HCT116 (cell line): ENCODE measurements around the gene ACOT2. TPM values are rescaled to one million over a fixed set of nuclear protein-coding genes. Genes with fewer than 3 reads are reported as not detected.

Experiments used
- ATAC-seq: fragments of 200-7000 bp; cut with Tn5 transposase; 2 replicates; pipeline ENCODE4 v1.9.1; 2020; ENCODE audit warnings: mild to moderate bottlenecking, moderate library complexity
- BruUV-seq: library from RNA; stranded (reverse); fragments of 400-500 nt; replicated peaks from 2 replicates; lab custom pipeline; 2021; lab: Mats Ljungman, UMichigan
- CTCF ChIA-PET: fragments of 300-600 bp; sonication (Branson Sonifier 250); formaldehyde crosslinking; loops from one replicate; lab custom pipeline; 2021; ENCODE audit warnings: antibody characterized with exemption; lab: Charles Lee
- POLR2A ChIA-PET: fragments of 300-600, 350-600 bp; sonication (Branson Sonifier 250); formaldehyde crosslinking; loops from one replicate; lab custom pipeline; 2021; ENCODE audit warnings: antibody characterized with exemption; lab: Charles Lee
- RAD21 ChIA-PET, 2 experiments: fragments of 300-600 bp; sonication (Branson Sonifier 250); formaldehyde crosslinking; loops; one replicate each; lab custom pipeline; 2023; ENCODE audit warnings: low total read pairs in 2 of 2; ENCODE audit not compliant: uncharacterized antibody in 2 of 2, unreplicated experiment in 2 of 2, low non-redundant PET in 1 of 2; lab: Charles Lee
- DNase-seq: peaks from one replicate; pipeline ENCODE4 v3.0.0-alpha.2; 2010; ENCODE audit warnings: low read depth, low spot score
- H2AFZ ChIP-seq: fragments of 200-600 bp; shearing (Covaris generic), sonication (generic); 2 replicates; pipeline ENCODE4 v1.6.1; 2017; ENCODE audit warnings: low read depth, mixed run types, mixed read lengths, antibody characterized with exemption, low read length; ENCODE audit not compliant: poor library complexity, severe bottlenecking
- H3K27ac ChIP-seq: 2 replicates; pipeline ENCODE4 v1.5.1; 2012; ENCODE audit warnings: low read depth, low read length
- H3K27me3 ChIP-seq: fragments of 200-600 bp; sonication (generic); 2 replicates; pipeline ENCODE4 v1.6.1; 2016; ENCODE audit warnings: mixed run types, low read length, mixed read lengths; ENCODE audit not compliant: insufficient read depth
- H3K36me3 ChIP-seq, 2 experiments: fragments of 200-500 bp in 1 of 2; fragments of 200-600 bp in 1 of 2; sonication (Bioruptor generic) in 1 of 2; sonication (generic) in 1 of 2; 2 replicates each; pipeline versions ENCODE4 v1.5.1 to v1.6.1; 2014 to 2016; ENCODE audit warnings: low read length in 2 of 2, inconsistent platforms in 1 of 2, mixed read lengths in 1 of 2, mixed run types in 1 of 2; ENCODE audit not compliant: insufficient read depth in 2 of 2, control insufficient read depth in 1 of 2
- H3K4me1 ChIP-seq, 2 experiments: fragments of 200-600 bp in 1 of 2; sonication (generic) in 1 of 2; 2 replicates each; pipeline versions ENCODE4 v1.5.1 to v1.6.1; 2012 to 2017; ENCODE audit warnings: low read length in 2 of 2, inconsistent platforms in 1 of 2, mild to moderate bottlenecking in 1 of 2, mixed read lengths in 1 of 2, mixed run types in 1 of 2, moderate library complexity in 1 of 2; ENCODE audit not compliant: insufficient read depth in 2 of 2, control insufficient read depth in 1 of 2
- H3K4me2 ChIP-seq: fragments of 200-600 bp; sonication (generic); 2 replicates; pipeline ENCODE4 v1.6.1; 2017; ENCODE audit warnings: mixed run types, low read length, mixed read lengths
- H3K4me3 ChIP-seq, 2 experiments: fragments of 200-600 bp in 1 of 2; sonication (generic) in 1 of 2; replicated peaks in 1 of 2; 2 replicates each; pipeline ENCODE4 v1.5.1; 2011 to 2016; ENCODE audit warnings: low read length in 2 of 2, control low read depth in 1 of 2, low read depth in 1 of 2, mild to moderate bottlenecking in 1 of 2, mixed read lengths in 1 of 2, mixed run types in 1 of 2
- H3K79me2 ChIP-seq: fragments of 200-600 bp; sonication (generic); 2 replicates; pipeline ENCODE4 v1.6.1; 2017; ENCODE audit warnings: mild to moderate bottlenecking, mixed run types, low read length, moderate library complexity, mixed read lengths; ENCODE audit not compliant: insufficient read depth
- H3K9ac ChIP-seq: fragments of 200-600 bp; sonication (generic); 2 replicates; pipeline ENCODE4 v1.6.1; 2016; ENCODE audit warnings: low read length, mixed read lengths
- H3K9me2 ChIP-seq: fragments of 200-600 bp; sonication (generic), shearing (Covaris generic); 2 replicates; pipeline ENCODE4 v1.6.1; 2017; ENCODE audit warnings: mixed run types, mild to moderate bottlenecking, moderate library complexity; ENCODE audit not compliant: insufficient read depth
- H3K9me3 ChIP-seq, 2 experiments: fragments of 200-500 bp in 1 of 2; fragments of 200-600 bp in 1 of 2; sonication (Bioruptor generic) in 1 of 2; sonication (generic) in 1 of 2; 2 replicates each; pipeline ENCODE4 v1.6.1; 2014 to 2017; ENCODE audit warnings: low read length in 2 of 2, mixed read lengths in 2 of 2, inconsistent platforms in 1 of 2, low read depth in 1 of 2, mild to moderate bottlenecking in 1 of 2, mixed run types in 1 of 2, moderate library complexity in 1 of 2; ENCODE audit not compliant: control insufficient read depth in 1 of 2, insufficient read depth in 1 of 2
- H4K20me1 ChIP-seq: fragments of 200-600 bp; sonication (generic), shearing (Covaris generic); 2 replicates; pipeline ENCODE4 v1.6.1; 2017; ENCODE audit warnings: mixed run types, mild to moderate bottlenecking, moderate library complexity; ENCODE audit not compliant: insufficient read depth
- CEBPB ChIP-seq: IDR thresholded peaks from 2 replicates; pipeline ENCODE4 v1.6.1; 2012; ENCODE audit warnings: low read depth
- EZH2 ChIP-seq: fragments of 200-600 bp; sonication (generic); IDR thresholded peaks from 2 replicates; pipeline ENCODE4 v1.6.1; 2017; ENCODE audit warnings: antibody characterized with exemption, mixed run types
- EZH2phosphoT487 ChIP-seq: fragments of 200-600 bp; IDR thresholded peaks from 2 replicates; pipeline ENCODE4 v1.6.1; 2018; ENCODE audit warnings: antibody characterized with exemption, borderline replicate concordance
- POLR2AphosphoS5 ChIP-seq: IDR thresholded peaks from 2 replicates; pipeline ENCODE4 v1.6.1; 2011; ENCODE audit warnings: mild to moderate bottlenecking, low read depth, low read length, moderate library complexity
- SP1 ChIP-seq: IDR thresholded peaks from 2 replicates; pipeline ENCODE4 v1.6.1; 2012; ENCODE audit warnings: low read depth
- SRF ChIP-seq: IDR thresholded peaks from 2 replicates; pipeline ENCODE4 v1.6.1; 2012; ENCODE audit warnings: low read depth
- ZFX ChIP-seq: fragments of 450-650 bp; IDR thresholded peaks from 2 replicates; pipeline ENCODE4 v1.6.1; 2017
- ZNF274 ChIP-seq: fragments of 200-500 bp; sonication (Bioruptor generic); IDR thresholded peaks from 2 replicates; pipeline ENCODE4 v1.6.1; 2014; ENCODE audit warnings: mild to moderate bottlenecking, low read depth, low read length, inconsistent platforms
- intact Hi-C: fragments of 100-400 bp; cut with micrococcal nuclease; formaldehyde crosslinking; loops from 2 replicates; pipeline ENCODE4 v1.10.0; 2022
- total RNA-seq: library from RNA; stranded (reverse); gene quantifications from one replicate; pipeline ENCODE4 v1.2.1, GENCODE V29; 2021; ENCODE audit not compliant: unreplicated experiment
- TF ChIP-seq, protein P1 (sequence below): IDR thresholded peaks from 2 replicates; pipeline ENCODE4 v1.6.1; 2012
- TF ChIP-seq, protein P2 (sequence below): IDR thresholded peaks from 2 replicates; pipeline ENCODE4 v1.6.1; 2012
- TF ChIP-seq, protein P3 (sequence below), 3 experiments: fragments of 200-600 bp in 1 of 3; sonication (generic) in 1 of 3; IDR thresholded peaks in 2 of 3; conservative IDR thresholded peaks in 1 of 3; 2 replicates each; pipeline ENCODE4 v1.5.1; 2012 to 2017; ENCODE audit warnings: low read depth in 2 of 3, low read length in 2 of 3, antibody characterized with exemption in 1 of 3, borderline replicate concordance in 1 of 3, control low read depth in 1 of 3, mild to moderate bottlenecking in 1 of 3, mixed read lengths in 1 of 3, mixed run types in 1 of 3, moderate library complexity in 1 of 3; ENCODE audit not compliant: insufficient read depth in 1 of 3

ACOT2 gene
- total RNA-seq, 1 experiment from 2014 or later: 0.44 TPM

DNA sequence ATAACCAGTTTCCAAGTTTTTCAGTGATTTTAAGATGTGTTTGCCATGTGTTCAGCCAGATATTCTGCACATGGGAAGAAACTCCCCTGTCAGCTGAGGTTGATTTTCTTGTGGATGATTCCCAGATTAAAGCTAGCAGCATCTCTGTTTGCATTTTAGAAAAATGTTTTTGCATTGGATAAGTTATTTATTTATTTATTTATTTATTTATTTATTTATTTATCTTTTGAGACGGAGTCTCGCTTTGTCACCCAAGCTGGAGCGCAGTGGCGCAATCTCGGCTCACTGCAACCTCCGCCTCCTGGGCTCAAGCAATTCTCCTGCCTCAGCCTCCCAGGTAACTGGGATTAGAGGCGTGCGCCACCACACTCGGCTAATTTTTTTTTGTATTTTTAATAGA lies 25.5 kb downstream of the ACOT2 start:
- Histone ChIP-seq H3K4me1 (no peaks in the 10 kb centered on the region), H3K79me2 (no peaks in the 10 kb centered on the region), H3K9ac (no peak overlapping the region), H3K4me2 (no peak overlapping the region), H3K36me3 (no peaks in the 10 kb centered on the region), H3K4me3 (no peak overlapping the region), H3K27ac (no peak overlapping the region), H4K20me1 (no peaks in the 10 kb centered on the region), H3K9me2 (no peaks in the 10 kb centered on the region), H2AFZ (no peak overlapping the region), H3K9me3 (no peaks in the 10 kb centered on the region), H3K27me3 (no peaks in the 10 kb centered on the region)
- POLR2A ChIA-PET: no interaction called here
- intact Hi-C loops: no loop called here
- DNase-seq (no peak), ATAC-seq (no peak)
- RAD21 ChIA-PET: no interaction called here
- BruUV-seq: no TSS peak
- CTCF ChIA-PET: no interaction called here
- no peak for TF ChIP-seq SP1
- TF ChIP-seq ZNF274: no peak
- TF ChIP-seq, protein P1, sequence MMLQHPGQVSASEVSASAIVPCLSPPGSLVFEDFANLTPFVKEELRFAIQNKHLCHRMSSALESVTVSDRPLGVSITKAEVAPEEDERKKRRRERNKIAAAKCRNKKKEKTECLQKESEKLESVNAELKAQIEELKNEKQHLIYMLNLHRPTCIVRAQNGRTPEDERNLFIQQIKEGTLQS: no peak
- TF ChIP-seq, protein P2, sequence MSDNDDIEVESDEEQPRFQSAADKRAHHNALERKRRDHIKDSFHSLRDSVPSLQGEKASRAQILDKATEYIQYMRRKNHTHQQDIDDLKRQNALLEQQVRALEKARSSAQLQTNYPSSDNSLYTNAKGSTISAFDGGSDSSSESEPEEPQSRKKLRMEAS: no peak
- TF ChIP-seq POLR2AphosphoS5: no peak
- TF ChIP-seq CEBPB: no peak
- TF ChIP-seq, protein P3, sequence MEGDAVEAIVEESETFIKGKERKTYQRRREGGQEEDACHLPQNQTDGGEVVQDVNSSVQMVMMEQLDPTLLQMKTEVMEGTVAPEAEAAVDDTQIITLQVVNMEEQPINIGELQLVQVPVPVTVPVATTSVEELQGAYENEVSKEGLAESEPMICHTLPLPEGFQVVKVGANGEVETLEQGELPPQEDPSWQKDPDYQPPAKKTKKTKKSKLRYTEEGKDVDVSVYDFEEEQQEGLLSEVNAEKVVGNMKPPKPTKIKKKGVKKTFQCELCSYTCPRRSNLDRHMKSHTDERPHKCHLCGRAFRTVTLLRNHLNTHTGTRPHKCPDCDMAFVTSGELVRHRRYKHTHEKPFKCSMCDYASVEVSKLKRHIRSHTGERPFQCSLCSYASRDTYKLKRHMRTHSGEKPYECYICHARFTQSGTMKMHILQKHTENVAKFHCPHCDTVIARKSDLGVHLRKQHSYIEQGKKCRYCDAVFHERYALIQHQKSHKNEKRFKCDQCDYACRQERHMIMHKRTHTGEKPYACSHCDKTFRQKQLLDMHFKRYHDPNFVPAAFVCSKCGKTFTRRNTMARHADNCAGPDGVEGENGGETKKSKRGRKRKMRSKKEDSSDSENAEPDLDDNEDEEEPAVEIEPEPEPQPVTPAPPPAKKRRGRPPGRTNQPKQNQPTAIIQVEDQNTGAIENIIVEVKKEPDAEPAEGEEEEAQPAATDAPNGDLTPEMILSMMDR (IDR thresholded peaks at IDR 0.05 in 2 of 3, conservative IDR thresholded peaks at IDR 0.05 in 1 of 3; ENCODE audit: borderline replicate concordance in 1 of 3, insufficient read depth in 1 of 3, low read depth in 2 of 3, low read length in 2 of 3): no peak
- TF ChIP-seq EZH2phosphoT487: no peak
- TF ChIP-seq ZFX: no peak
- no peak for TF ChIP-seq SRF
- no peak for TF ChIP-seq EZH2
